Daoy (cell line): ENCODE data around the gene ATRN. TPM values are rescaled to one million over a fixed set of nuclear protein-coding genes. Genes with fewer than 3 reads are reported as not detected.
A peak's percentile ranks its signal among the peaks of the same experiment; 100 is the strongest.
"Not testable (repeated sequence)": the region's sequence is repeated elsewhere in the genome, so short reads cannot be mapped to it uniquely, and the experiment has no call there.

Experiments used
- DNase-seq: peaks from one replicate; pipeline ENCODE4 v3.0.0-alpha.2; 2015; ENCODE audit warnings: low read depth
- total RNA-seq: library from RNA; depleted of rRNA; stranded (reverse); fragments of >200 nt; shearing (Covaris generic); gene quantifications from 2 replicates; pipeline ENCODE4 v1.2.3, GENCODE V29; 2014

Gene ATRN
- total RNA-seq, 1 experiment from 2014 or later: 11.1 TPM

DNA sequence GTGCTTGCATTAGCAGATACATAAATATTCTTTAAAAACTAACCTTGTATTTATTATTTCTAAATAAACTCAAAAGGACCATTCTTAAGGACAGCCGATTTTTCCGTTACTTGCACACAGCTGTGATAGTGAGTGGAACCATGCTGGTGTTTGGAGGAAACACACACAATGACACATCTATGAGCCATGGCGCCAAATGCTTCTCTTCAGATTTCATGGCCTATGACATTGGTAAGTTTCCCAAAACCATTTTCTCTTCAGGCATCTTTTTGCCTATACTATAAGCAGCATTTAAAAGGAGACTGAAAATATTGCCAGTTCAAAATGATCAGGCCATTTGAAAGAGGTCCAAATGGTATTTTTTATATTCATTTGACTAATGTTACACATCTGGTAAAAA lies 92.3 kb downstream of the ATRN start:
- no peak for DNase-seq

DNA sequence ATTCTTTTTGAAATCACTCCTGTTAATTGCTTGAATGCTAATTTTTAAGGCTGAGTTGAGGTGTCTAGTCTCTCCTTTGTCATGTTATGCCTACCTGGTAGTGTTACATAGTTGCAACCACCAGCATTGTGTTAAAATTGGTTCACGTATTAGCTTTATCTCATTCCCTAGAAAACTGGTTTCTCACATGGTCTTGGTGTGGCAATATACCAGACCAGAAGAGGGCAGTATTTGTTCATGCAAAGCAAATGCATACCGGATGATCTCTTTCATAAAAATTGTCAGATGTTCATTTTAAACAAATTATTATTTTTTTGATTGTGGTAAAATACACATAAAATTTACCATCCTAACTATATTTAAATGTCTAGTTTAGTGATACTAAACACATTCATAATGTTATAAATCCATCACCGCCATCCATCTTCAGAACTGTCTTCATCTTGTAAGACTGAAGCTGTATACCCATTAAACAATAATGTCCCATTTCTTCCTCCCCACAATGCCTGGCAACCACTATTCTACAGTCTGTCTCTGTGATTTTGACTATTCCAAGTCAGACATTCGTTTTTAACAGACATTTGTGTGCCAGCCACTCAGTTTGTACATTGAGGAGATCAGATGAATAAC lies 92.8 kb downstream of the ATRN start:
- peak; percentile 14 for DNase-seq

DNA sequence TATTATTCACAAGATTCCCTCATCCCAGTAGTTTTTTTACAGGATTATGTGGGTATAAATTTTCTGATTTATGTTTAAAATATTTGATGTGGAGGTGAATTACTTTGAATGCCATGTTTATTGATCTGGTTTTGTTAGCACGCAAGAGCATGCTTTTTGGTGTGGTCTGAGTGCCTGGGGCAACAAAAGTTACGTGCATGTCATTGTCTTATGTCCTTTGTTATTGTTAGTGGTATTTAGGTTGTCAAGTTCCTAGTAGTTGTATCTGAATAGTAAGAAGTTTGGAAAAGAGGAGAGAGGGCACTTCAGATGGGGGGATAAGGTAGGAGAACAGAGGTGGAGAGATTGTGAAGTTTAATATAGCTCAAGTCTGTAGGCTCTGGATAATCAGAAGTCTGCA lies 95.0 kb downstream of the ATRN start:
- DNase-seq: no peak

DNA sequence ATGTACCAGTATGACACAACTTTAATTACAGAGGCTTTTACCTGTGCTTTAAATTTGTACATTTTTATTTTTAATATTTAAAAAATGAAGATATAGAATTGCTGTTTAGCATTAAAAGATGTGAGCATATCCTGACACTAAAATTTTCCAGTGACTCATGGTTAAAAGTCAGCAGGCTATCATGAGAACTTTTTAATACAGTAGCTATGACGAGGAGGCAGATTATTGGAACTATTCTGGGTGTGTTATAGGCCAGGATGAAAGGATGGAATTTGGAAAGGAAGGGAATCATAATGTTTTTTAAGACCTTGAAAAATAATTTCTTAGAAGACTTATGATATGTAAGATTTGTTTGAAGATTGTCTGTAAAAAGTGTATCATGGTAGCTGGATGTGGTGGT lies 101.3 kb downstream of the ATRN start:
- DNase-seq: no peak

DNA sequence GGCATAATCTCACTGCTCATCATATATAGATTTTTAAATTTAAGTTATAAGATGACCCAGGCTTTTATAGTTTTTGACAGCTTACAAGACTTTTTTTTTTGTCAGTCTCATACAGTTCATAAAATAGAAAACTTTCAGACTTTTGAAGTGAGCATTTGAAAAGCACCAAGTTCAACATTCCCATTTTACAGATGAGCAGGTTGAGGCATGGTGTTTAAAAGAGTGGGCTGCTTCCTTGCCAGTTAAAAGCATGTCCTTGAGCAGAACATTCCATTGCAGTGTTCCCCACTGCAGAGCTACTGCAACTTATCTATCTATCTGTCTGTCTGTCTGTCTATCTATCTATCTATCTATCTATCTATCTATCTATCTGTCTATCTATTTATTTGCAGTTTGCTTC lies 105.5 kb downstream of the ATRN start:
- no peak for DNase-seq

DNA sequence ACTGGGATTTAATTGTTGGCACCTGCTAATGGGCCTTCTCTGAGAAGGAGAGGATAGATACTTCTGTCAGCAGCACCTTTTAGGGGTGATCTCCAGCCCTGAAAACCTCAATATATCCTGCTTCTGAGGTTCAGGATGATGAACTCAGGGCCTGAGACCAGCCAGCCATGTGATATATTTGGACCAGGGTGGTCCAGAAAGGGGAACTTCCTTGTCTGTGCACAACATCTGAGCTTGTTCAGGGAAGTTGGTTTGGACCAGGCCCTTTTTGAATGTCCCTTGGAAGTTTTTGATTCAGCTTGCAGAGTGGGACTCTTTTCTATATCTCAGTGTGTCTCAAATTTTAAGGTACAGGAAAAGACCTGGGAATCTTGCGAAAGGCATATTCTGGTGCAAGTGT lies 106.5 kb downstream of the ATRN start:
- DNase-seq: no peak

DNA sequence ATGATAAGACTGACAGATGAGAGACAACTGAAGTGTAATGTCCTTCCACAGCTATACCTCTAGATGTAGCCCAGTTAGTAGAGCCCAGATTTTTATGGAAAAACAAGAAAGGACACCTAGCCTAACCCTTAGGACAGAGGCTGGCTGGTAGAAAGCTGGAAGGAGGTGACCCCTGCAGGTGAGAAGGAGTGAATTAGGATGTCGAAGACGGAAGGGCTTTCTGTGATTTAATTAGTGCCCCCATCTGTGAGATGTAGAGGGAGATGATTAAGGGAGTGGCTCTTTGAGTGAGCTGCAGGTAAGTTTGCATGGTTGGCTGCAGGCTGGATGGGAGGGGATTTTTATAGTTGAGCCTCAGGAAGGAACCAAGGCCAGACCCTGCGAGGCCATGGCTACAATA lies 109.6 kb downstream of the ATRN start:
- no peak for DNase-seq

DNA sequence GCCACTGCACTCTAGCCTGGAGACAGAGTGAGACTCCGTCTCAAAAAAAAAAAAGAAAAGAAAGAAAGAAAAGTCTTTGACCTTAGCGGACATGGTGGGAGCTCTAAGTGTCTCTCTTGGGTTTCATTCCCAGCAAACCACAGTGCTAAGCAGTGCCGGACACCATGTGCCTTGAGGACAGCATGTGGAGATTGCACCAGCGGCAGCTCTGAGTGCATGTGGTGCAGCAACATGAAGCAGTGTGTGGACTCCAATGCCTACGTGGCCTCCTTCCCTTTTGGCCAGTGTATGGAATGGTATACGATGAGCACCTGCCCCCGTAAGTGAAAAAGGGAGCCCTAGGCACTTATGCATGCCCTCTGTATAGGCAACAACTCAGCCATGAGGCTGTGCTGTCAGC lies 112.9 kb downstream of the ATRN start:
- DNase-seq: no peak

DNA sequence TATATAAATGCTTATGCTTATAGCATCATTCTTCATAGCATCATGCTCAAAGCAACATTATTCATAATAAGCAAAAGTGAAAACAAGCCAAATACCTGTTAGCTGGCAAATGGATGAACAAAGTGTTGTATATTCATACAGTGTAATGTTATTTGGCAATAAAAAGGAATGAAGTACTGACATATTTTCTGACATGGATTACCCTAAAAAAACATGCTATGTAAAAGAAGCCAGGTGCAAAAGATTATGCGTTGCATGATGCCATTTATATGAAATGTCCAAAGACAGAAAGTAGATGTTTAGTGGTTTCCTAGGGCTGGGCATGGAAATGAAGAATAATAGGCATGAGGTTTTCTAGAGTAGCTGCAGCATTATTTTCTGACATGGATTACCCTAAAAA lies 115.3 kb downstream of the ATRN start:
- DNase-seq: no peak

DNA sequence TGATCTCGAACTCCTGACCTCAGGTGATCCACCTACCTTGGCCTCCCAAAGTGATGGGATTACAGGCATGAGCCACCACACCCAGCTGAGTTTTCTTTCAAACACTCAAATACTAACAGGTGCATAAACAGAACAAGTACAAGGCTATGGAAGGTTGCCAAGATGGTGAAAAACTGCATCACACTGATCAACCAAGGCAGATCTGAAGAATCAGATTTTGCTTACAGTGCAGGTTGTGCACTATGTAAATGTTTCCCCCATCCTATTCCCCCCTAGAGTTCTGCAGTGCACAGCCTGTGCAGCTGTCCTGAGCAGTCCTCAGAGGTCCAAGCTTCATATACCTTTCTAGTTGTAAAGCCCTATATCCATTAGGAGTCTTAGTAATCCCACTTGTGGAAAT lies 119.3 kb downstream of the ATRN start:
- no peak for DNase-seq

DNA sequence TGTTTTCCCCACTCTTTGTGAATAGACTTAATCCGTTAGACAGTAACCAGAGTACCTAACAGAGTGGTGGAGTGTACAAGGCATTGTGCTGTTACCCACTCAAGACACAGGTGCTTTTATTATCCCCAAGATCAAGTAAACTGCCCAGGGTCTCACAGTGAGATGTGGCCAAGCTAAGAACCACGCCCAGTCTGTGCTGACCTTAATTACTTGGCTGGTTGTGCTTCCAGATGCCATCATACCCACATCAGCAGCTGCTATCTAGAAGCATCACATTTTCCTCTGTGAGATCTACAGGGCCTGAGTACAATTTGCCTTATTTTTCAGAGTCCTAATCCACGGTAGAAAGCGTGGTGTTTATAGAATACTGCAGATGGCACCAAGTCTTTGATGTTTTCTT lies 122.1 kb downstream of the ATRN start:
- no peak for DNase-seq

DNA sequence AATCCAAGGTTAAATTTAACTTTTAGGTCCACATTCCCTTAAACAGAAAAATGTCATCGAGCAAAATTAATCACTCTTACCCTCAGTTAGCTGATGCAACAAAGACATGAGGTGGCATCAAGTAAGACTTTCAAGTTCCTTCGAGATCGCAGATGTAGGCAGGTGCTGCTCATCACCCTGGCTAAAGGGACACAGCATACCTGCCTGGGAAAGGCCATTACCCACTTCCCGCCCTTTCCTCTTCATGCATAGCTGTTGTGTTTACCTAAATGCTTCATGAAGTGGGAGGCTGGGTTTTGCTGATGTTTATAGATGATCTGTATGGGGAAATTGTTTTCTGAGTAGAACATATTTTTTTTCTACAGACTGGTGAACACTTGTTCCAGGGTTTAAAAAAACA lies 124.7 kb downstream of the ATRN start:
- DNase-seq: no peak

DNA sequence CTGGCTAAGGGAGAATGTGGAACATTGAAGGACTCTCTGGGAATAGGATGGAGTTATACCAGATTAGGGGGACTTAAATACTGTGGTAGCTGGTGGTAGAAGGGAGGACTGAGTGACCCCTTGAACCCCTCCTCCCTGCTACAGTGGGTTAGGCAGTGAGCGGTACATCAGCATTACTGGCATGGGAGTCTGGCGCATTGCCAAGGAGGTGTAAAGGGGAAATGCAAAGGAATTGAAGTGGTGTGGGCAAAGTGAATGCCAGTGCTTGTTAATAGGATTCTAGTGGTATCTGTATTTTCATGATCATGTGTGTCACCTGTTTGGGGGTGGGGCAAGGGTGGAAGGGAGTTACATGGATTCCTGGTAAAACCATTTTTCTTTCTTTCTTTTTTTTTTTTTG lies 132.3 kb downstream of the ATRN start:
- peak; percentile 12 for DNase-seq

DNA sequence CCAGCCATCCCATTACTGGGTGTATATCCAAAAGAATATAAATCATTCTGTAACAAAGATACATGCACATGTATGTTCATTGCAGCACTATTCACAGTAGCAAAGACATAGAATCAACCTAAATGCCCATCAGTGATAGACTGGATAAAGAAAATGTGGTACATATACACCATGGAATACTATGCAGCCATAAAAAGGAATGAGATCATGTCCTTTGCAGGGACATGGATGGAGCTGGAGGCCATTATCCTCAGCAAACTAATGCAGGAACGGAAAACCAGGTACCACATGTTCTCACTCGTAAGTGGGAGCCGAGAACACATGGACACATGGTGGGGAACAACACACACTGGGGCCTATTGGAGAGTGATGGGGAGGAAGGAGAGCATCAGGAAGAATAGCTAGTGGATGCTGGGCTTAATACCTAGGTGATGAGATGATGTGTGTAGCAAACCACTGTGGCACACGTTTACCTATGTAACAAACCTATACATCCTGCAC lies 134.6 kb downstream of the ATRN start:
- DNase-seq: not testable (repeated sequence)

DNA sequence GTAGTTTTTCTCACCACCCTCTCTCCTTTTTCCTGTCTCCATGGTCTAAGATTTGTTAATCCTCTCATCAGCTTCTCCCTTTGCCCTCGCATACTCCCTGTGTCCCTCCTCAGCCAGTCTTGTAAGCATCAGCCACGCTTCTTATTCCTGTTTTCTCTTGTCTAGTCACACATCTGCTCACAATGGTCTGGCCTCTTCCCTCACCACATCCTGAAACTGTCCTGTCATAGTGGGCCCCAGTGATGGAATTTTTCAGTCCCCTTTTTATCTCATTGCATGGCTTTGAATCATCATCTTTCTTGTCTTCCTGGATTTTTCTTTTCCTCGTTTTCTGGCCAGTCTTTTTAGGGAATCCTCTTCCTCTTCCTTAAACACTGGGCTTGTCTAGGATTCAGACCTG lies 135.2 kb downstream of the ATRN start:
- DNase-seq: no peak

DNA sequence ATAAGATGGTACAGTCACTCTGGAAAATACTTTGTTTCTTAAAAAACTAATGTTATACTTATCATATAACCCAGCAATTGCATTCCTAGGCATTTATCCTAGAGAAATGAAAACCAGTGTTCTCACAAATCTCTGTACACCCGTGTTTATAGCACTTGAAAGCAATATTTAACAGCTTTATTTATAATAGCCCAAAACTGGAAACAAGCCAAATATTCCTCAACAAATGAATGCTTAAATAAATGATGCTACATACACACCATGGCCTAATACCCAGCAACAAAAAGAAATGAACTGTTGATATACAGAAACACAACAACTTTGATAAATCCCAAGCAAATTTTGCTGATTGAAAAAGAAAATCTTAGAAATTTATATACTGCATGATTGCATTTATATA lies 141.1 kb downstream of the ATRN start:
- no peak for DNase-seq

DNA sequence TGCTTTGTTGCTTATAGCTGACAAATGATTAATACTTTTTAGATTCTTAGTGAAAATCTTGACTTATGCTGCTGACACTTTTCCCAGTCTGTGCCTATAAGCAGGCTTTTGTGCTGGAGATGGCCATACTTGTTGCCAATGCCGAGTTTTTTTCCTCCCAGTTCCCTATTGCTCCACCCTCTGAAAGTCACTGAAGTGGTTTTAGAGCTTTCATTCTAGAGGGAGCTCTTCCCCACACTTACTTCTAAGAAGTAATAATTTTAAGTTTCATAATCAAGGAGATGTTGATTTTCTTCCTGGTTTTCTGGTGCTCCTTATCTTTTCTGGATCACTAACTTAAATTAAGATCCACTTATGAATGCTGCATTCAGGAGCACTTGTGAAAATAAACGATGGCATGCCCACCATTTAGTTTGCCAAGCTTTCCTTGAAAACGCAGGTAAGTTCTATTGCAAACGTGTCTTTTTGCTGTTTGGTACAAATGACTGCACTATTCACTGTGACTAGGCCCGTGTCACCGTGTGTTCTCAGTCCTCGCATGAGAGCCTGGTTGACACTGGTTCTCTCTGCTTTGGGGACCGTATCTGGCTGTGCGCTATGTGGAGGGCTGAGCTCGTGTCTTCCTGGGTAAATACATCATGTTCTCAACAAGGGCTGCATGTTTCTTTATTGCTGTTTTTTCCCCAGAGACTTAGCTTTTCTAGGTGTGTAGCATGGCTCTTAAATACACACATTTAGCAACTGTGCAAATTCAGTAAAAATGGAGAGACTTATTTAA lies 142.2 kb downstream of the ATRN start:
- no peak for DNase-seq

DNA sequence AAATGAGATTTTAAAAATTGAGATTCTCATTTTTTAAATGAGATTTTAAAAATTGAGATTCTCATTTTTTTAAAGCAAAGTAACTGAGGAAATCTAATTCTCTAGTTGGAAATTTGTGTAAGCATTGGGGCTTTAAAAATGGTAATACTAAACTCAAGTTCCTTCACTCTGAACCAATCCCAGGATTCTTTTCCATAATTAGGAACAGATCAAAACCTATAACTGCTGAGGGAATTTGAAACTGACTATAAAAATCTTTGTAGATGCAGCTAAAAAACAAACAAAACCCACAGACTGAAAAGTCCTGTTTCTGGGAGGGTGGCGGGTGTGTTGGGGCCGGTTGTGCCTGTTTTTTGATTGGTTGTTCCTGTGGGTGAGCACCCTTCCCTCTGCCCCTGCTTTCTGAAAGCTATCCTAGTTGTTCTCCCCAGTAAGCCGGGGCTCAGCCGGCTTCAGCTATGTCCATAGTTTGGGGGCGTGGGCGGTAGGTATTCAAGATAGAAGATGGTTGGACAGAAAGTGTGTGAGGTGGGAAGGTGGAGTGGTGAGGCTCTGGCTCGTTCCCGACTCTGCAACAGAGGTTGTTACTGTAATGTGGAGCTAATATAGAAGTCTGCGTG lies 143.1 kb downstream of the ATRN start:
- DNase-seq: no peak

DNA sequence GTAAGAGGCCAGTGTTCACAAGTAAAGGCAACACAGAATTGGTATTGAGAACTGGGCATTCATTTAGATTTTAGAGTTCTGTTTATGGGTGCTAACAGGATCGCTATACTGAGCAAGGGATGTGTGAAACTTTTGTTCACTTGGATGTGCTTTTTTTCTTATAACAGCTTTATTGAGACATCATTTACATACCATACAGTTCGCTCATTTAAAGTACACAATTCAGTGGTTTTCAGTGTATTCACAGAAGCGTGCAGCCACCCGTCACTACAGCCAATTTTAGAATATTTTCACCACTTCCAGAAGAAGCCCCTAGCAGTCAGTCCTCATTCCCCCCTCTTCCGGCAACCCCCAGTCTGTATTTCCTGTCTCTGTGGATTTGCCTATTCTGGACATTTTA lies 143.6 kb downstream of the ATRN start:
- DNase-seq: no peak

DNA sequence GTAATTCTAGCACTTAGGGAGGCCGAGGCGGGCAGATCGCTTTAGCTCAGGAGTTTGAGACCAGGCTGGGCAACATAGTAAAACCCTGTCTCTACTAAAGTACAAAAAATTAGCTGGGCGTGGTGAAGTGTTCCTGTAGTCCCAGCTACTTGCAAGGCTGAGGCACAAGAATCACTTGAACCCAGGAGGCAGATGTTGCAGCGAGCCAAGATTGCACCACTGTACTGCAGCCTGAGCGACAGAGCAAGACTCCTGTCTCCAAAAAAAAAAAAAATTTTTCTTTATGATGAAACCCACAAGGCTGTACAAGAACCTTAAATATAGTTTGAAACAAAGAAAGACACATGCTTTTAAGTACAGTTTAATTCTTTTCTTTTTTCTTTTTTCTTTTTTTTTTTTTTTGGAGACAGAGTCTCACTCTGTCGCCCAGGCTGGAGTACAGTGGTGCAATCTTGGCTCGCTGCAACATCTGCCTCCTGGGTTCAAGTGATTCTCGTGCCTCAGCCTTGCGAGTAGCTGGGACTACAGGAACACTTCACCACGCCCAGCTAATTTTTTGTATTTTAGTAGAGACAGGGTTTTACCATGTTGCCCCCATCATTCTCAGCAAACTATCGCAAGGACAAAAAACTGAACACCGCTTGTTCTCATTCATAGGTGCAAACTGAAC lies 144.5 kb downstream of the ATRN start:
- not testable (repeated sequence) for DNase-seq

DNA sequence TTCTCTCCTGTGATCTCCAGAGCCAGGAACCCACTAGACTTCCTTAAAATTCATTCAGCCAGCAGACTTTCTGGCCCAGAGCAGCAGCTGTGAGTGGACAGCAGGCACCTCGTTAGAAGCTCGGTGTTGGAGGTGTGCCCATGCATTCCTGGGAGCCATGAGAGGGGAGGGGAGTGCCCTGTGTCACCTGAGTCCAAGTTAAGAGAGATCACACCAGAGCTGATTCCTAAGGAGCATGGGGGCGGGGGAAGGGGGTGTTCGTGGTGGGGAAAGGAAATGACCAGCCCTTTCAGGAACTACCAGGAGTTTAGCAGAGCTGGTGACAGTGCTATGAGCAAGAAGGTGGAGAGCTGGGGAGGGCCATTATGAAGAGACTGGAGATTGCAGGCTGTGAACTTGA lies 145.4 kb downstream of the ATRN start:
- peak; percentile 28 for DNase-seq

DNA sequence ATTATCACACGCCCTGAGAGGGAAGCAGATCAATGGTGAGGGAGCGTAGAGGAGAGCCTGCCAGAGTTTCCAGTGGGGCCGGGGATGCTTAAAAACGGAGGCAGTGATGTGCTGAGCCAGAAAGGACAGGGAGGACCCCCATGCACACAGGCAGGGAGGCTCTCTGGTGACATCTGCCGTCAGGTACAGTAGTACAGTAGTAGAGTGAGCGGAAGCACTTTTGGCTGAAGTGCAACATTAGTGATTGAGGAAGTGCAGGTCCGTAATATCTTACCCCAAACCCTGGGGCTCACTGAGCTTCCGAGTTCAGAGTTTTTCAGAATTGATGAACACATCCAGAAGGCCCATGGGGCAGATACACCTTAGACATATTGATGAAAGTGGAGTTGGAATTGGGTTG lies 150.3 kb downstream of the ATRN start:
- no peak for DNase-seq

DNA sequence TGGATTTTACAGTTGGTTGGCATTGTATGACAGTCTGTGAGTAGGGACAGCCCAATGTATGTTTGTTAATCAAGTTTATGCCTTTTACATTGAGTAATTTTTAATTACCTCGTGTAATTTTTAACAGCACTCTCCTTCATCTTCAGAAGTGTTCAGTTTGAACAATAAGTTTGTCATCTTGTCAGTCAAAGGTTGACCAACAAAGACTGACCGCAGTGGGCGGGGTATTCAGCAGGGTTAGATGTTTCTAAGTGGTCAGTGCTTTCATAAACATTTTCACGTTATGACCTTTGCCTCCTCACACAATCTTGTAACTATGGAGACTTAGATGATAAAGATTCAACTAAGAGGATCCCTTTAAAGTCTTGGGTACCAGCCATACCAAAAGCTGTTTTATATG lies 151.6 kb downstream of the ATRN start:
- no peak for DNase-seq
